Measurements from ENCODE around the gene DHRSX.
"Not testable (repeated sequence)": the region's sequence is repeated elsewhere in the genome, so short reads cannot be mapped to it uniquely, and the experiment has no call there.

DHRSX gene

DNA sequence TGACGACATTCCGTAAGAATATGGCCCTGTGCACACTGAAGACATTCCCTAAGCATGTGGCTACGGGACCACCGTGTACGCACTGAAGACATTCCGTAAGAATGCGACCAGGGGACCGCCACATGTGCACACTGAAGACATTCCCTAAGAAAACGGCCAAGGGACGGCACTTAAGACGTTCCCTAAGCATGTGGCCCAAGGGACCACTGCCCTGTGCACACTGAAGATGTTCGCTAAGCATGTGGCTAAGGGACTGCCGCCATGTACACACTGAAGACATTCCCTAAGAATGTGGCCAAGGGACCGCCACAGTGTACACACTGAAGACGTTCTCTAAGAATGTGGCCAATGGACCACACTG is 21.4 kb downstream of the DHRSX start:
- FAIRE-seq: no peak
- no peak for TF ChIP-seq CTCF (IDR thresholded peaks at IDR 0.05; ENCODE audit: insufficient read depth, missing control alignments)
- no peak for DNase-seq (ENCODE audit: insufficient read length, low spot score)

DNA sequence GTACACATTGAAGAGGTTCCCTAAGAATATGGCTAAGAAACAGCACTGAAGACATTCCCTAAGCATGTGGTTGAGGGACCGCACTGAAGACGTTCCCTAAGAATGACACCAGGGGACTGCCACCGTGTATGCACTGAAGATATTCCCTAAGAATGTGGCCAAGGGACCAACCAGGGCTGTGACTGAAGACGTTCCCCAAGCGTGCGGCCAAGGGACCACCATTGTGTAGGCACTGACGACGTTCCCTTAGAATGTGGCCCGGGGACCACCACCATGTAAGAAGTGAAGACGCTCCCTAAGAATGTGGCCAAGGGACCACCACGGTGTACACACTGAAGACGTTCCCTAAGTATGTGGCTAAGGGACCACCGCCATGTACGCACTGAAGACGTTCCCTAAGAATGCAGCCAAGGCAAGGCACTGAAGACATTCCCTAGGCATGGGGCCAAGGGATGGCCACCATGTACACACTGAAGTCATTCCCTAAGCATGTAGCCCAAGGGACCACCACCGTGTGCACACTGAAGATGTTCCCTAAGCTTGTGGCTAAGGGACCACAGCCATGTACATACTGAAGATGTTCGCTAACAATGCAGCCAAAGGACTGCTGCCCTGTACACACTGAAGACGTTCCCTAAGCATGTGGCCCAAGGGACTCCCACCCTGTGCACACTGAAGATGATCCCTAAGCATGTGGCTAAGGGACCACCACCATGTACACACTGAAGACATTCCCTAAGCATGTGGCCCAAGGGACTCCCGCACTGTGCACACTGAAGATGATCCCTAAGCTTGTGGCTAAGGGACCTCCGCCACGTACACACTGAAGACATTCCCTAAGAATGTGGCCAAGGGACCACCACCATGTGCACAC is 22.0 kb downstream of the DHRSX start:
- no peak for TF ChIP-seq CTCF (IDR thresholded peaks at IDR 0.05; ENCODE audit: insufficient read depth, missing control alignments)
- DNase-seq (ENCODE audit: insufficient read length, low spot score) (no peak), FAIRE-seq (no peak)

DNA sequence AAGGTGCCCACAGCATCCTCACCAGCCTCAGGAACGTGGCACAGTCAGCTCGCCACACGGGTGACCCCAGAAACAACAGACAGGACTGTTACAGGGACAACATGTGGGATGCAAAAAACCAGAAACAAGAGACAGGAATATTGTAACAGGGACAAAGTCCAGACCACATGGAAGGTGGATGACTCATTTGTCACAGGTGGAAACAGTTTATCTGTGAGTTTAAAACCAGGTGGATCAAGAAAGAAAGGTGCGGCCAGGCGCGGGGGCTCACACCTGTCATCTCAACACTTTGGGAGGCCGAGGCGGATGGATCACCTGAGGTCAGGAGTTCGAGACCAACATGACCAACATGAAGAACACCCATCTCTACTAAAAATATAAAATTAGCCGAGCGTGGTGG is 23.5 kb downstream of the DHRSX start:
- not testable (repeated sequence) for FAIRE-seq; DNase-seq (ENCODE audit: insufficient read length, low spot score)

DNA sequence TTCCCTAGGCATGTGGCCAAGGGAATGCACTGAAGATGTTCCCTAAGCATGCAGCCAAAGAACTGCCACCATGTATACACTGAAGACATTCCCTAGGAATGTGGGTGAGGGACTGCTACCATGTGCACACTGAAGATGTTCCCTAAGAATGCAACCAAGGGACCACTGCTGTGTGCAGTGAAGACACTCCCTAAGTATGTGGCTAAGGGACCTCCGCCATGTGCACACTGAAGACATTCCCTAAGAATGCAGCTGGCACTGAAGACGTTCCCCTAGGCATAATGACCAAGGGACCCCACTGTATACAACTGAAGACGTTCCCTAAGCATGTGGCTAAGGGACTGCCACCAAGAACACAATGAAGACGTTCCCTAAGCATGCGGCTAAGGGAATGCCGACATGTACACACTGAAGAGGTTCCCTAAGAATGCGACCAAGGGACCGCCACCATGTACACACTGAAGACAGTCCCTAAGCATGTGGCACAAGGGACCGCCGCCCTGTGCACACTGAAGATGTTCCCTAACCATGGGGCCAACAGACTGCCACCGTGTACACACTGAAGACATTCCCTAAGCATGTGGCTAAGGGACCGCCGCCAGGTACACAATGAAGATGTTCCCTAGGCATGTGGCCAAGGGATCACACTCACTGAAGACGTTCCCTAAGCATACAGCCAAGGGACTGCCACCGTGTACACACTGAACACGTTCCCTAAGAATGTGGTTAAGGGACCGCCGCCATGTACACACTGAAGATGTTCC is 25.6 kb downstream of the DHRSX start:
- DNase-seq (ENCODE audit: insufficient read length, low spot score) (no peak), FAIRE-seq (no peak)
- no peak for TF ChIP-seq CTCF (IDR thresholded peaks at IDR 0.05; ENCODE audit: insufficient read depth, missing control alignments)

DNA sequence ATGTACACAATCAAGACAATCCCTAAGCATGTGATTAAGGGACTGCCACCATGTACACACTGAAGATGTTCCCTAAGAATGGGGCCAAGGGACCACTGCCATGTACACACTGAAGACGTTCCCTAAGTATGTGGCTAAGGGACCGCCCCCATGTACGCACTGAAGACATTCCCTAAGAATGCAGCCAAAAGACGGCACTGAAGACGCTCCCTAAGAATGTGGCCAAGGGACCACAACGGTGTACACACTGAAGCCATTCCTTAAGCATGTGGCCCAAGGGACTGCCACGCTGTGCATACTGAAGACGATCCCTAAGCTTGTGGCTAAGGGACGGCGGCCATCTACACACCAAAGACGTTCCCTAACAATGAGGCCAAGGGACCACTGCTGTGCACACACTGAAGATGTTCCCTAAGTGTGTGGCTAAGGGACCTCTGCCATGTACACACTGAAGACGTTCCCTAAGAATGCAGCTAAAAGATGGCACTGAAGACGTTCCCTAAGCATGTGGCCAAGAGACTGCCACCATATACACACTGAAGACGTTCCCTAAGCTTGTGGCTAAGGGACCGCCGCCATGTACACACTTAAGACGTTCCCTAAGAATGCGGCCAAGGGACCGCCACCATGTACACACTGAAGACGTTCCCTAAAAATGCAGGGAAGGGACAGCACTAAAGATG is 26.4 kb downstream of the DHRSX start:
- no peak for TF ChIP-seq CTCF (IDR thresholded peaks at IDR 0.05; ENCODE audit: insufficient read depth, missing control alignments)
- no peak for FAIRE-seq
- DNase-seq (ENCODE audit: insufficient read length, low spot score): no peak

DNA sequence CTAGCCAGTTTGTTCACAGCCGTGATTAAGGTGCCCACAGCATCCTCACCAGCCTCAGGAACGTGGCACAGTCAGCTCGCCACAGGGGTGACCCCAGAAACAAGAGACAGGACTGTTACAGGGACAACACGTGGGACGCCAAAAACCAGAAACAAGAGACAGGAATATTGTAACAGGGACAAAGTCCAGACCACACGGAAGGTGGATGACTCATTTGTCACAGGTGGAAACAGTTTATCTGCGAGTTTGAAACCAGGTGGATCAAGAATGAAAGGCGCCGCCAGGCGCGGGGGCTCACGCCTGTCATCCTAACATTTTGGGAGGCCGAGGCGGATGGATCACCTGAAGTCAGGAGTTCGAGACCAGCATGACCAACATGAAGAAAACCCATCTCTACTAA is 27.7 kb downstream of the DHRSX start:
- FAIRE-seq; DNase-seq (ENCODE audit: insufficient read length, low spot score): not testable (repeated sequence)

DNA sequence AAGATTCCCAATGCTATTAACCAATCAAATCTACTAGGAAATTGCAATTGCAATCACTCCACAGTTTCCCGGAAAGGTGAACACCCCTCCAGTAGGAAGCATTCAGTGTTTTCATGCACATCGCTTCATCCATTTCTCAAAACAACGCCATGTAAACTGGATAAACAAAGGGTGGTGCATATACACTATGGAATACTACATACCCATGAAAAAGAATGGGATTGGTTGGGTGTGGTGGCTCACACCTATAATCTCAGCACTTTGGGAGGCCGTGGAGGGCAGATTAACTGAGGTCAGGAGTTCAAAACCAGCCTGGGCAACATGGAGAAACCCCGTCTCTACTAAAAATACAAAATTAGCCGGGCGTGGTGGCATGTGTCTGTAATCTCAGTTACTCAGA is 29.1 kb downstream of the DHRSX start:
- no peak for FAIRE-seq
- TF ChIP-seq CTCF (IDR thresholded peaks at IDR 0.05; ENCODE audit: insufficient read depth, missing control alignments): no peak
- DNase-seq (ENCODE audit: insufficient read length, low spot score): no peak

DNA sequence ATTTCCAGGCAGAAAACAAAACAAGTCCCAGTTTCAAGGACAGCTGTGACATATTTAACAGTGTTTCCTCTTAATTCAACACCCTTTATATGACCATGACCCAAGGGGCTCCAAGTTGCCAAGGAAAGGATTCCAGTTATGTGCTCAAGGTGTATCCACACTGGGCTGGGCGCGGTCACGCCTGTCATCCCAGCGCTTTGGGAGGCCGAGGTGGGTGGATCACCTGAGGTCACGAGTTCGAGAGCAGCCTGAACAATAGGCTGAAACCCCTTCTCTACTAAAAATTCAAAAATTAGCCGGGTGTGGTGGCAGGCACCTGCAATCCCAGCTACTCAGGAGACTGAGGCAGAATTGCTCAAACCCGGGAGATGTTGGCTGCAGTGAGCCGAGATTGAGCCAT is 29.6 kb downstream of the DHRSX start:
- DNase-seq (ENCODE audit: insufficient read length, low spot score); FAIRE-seq: not testable (repeated sequence)

GRCh38 chrX:2469852-2470251 is 30.9 kb downstream of the DHRSX start:
- not testable (repeated sequence) for DNase-seq (ENCODE audit: insufficient read length, low spot score); FAIRE-seq
